GM21515 (cell line): ENCODE data around the gene ZCCHC24.

Experiments
- ATAC-seq: cut with Tn5 transposase; IDR thresholded peaks from one replicate; pipeline ENCODE4 v1.9.1; 2021; ENCODE audit not compliant: unreplicated experiment

The ZCCHC24 gene

DNA sequence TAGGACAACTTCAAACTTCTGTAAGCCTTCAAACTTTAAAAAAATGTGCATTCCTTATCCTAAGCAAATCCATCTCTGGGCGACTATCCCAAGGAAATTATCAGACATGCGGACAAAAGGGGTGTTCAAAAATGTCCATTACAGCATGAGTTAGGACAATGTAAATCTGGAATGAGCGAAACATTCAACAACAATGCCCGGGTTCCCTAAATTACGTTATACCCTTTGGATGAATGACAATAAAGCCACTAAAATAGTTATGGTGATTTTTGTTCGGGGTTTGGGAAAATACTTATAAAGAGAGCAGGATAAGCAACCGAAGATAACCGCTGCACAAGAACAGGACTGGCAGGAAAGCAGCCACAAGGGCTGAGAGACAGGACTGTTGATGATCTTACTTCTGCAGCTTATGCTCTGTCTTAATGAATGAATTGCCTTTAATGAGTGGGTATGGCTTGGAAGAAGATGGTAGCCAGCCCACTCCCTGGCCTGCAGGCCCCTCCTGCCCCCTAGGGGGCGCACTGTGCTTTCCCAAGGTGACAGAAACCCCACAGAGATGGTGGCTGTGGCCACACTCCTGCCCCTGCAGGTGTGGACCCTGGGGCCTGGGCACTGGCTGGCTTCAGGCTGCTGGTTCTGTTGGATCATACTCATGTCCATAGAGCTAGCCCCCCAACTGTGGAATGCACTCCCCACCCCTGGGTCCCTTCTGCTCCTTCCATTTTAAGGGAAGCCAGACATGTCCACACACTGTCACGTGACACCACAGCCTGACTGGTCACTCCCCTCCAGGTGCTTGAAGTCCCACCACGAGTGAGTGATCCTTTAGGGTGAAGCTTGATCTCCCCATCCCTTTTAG is 45.0 kb downstream of the ZCCHC24 start:
- no peak for ATAC-seq

DNA sequence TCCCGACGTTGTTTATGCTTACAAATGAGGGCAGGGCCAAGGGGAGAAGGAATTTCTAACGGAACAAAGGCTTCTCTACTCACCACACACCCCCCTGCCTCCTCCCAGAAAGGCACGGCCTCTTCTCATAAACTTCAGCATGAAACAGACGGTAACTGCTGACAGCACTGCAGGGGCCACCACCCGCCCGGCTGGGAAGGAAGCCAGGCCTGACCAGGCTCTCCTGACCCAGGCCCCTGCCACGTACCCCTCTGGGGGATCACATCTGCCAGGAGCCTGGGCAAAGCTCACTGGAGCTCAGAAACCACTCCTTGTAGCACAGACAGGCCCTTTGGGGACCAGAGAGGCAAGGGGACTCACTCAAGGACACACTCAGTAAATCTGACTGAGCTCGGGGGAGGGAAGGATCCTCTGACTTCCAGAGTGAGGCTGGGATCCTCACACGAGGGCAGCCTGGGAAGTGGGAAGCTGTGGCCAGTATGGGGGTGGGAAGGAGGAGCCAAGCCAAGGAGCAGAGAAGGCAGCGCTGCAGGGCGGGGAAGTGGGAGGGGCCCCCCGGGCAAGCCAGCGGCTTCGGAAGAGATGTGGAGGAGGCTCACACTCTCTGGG is 46.1 kb downstream of the ZCCHC24 start:
- ATAC-seq: no peak

DNA sequence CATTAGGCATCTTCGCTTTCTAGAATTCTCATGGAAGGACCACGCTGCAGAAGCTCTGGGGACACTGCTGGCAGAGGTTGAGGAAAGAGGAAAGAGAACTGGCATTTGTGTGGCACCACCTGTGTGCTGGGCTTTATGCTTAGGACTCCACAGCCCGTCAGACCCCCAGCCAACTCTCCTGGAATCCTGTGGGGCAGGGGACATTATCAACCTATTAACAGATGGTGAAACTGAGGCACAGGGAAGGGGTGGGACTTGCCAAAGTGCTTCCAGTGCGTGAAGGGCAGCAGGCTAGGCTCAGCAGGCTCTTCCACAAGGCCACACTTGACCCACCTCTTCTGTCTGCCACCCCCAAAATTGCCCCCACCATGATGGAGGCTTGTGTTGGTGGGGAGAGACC is 46.8 kb downstream of the ZCCHC24 start:
- no peak for ATAC-seq

GRCh38 chr10:79397575-79398303 is 47.7 kb downstream of the ZCCHC24 start:
- no peak for ATAC-seq

- no peak for ATAC-seq
Measured at GRCh38 chr10:79397051-79397450, 48.4 kb downstream of the ZCCHC24 start.

DNA sequence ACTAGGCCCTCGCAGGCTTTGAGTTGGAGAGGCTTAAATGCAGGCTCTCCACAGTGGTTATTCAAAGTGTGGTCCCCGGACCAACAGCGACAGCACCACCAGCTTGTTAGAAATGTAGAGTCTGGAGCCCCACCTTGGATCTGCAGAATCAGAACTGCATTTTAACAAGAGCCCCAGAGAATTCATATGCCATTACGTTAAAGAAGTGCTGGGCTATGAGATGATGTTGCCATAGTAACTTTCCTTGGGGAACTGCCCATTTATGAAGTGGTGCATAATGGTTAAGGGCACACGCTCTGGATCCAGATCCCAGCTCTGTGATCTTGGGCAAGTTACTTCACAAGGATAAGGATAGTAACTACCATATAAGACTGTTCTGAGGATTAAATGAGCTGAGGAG is 48.9 kb downstream of the ZCCHC24 start:
- ATAC-seq: no peak

DNA sequence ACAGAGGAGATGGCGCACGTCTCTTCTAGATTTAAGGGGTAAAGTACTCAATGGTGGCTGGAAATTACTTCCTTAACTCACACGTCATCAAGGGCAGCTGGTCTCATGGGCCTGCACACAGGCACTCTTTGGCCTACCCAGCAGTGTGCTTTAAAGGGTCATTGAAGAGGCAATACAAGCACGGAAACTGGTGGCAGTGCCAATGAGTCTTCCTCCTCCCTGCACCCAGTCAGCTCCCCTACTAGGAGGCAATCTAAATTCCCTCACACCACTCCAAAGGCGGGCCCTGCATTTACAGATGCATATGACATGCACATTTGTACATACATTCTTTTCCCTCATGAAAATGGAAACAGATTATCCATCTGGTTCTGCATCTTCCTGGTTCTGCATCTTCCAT is 50.8 kb downstream of the ZCCHC24 start:
- ATAC-seq: no peak

DNA sequence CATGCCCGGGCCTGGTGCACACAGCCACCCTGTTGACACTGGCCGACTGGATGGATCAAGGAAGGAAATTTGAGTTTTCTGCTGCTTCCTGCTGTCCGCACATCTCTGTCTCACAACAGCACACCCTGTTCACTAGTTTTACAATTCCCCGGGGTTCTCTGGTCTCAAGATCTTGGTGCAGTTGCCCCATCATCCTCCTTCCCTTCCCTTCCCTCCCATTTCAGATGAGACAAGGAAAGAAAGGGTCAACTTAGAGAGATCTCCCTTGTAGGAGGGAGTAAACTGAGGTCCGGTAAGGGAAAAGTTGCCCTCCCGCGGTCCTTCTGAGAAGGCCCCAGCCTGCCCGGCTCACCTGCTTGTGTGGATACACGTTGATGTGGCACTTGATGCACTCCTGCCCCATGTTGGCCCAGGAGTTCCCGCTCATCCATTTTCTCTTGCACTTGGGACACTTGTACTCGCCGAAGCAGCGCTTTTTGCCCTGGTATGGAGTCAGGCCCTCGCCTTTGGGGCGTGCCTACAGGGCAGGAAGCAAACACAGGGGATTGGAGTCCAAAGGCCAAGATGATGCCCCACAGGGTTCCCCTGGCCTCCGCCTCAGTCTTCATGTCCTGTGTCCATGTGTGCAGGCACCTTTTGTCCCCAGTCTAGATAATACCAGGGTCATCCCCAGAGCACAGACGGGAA is 51.4 kb downstream of the ZCCHC24 start:
- ATAC-seq: no peak

GRCh38 chr10:79393221-79393923 is 52.1 kb downstream of the ZCCHC24 start:
- no peak for ATAC-seq

DNA sequence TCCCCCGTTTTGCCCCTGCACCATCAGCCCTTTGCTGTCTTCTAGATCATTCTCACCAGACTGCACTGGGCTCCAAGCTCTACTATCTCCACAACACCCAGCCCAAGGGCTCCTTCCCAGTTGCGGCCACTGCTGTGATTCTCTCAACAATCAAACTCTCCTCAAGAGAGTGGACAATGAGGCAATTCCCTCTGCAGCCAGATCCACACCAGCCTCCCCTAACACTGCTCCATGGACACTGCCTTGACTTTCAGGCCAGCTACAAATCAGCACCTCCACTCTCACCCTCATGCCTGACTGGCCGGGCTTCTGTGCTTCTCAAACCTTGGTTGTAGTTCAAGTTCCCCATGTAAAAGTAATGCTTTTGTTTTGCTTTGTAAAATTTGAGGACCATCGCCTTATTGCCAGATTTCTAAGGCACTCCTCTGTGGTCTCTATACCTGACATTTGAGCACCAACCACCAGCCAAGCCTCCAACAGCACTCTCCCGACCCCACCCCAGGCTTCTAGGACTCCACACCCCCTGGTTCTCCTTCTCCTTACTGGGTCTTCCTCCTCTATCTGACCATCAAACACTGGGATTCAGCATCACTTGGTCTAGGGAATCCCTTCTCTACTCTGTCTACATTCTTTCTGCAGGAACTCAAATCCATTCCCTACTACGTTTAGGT is 52.8 kb downstream of the ZCCHC24 start:
- ATAC-seq: no peak

DNA sequence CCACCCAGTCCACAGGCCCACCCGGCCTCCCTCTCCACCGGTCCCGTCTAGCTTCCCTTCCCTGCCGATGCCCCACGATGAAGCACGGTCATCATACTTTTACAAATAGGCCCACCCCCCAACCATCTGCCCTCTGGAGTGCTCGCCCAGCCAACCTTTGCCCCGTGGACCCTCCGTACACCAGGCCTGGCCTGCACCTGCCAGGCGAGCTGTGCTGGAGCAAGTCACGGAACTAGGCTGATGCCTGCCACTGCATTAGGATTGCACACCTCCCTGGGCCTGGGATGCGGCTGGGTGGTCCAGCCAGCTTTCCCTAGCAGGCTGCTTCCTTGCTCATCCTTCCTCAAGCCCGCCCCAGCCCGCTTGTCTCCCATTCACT is 53.4 kb downstream of the ZCCHC24 start:
- ATAC-seq: no peak

GRCh38 chr10:79391231-79392019 is 54.0 kb downstream of the ZCCHC24 start:
- ATAC-seq: no peak

DNA sequence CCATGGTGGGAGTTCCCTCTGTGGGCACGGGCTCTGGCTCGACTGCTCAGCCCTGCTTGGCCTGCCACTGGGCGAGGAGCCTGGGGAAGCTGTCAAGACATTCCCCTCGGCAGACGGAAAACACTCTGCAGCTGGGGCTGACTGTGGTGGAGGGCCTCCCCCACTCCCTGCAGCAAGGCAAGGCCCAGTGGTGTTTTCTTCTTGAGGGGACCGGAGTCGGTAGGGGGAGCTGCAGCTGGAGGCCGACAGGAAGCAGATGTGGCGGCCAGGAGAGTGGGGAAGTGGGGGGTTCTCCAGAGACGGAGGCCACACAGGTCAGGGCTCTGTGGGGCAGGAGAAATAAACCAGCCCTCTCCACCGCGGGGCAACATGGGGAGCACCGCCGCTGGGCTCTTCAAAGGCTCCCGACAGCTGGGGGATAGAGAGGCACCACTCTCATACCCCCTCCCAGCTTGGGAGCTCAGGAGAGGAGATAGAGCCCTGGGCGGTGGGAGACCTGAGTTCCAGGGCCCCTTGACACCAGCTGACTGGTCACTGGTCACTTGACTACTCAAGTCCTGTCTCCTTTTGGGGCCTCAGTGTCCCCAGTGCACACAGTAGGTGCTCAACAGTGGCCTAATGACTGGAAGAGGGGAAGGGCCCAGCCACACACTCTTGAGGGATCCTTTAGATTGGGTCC is 54.7 kb downstream of the ZCCHC24 start:
- ATAC-seq: no peak

- ATAC-seq: no peak
Measured at GRCh38 chr10:79390057-79390456, 55.4 kb downstream of the ZCCHC24 start.

- no peak for ATAC-seq
Measured at GRCh38 chr10:79387974-79388850, 57.2 kb downstream of the ZCCHC24 start.

- no peak for ATAC-seq
Measured at GRCh38 chr10:79387466-79387973, 57.9 kb downstream of the ZCCHC24 start.

GRCh38 chr10:79386637-79387465 is 58.6 kb downstream of the ZCCHC24 start:
- no peak for ATAC-seq
